PFSK-1 (cell line): ENCODE data around the gene DPY19L3.

ENCODE experiments used
- FOXP2 ChIP-seq: optimal IDR thresholded peaks from 2 replicates; pipeline ENCODE3; 2011; ENCODE audit warnings: borderline replicate concordance, control low read depth, inconsistent platforms; ENCODE audit not compliant: insufficient read depth; ENCODE audit errors: extremely low read length, extremely low read depth
- POLR2AphosphoS5 ChIP-seq: IDR thresholded peaks from 2 replicates; pipeline ENCODE4 v1.6.1; 2012; ENCODE audit warnings: low read depth, mild to moderate bottlenecking, control low read depth, low read length, moderate library complexity
- SIN3A ChIP-seq: IDR thresholded peaks from 2 replicates; pipeline ENCODE4 v1.6.1; 2012; ENCODE audit warnings: mild to moderate bottlenecking, low read length, moderate library complexity, borderline replicate concordance; ENCODE audit not compliant: insufficient read depth
- TAF1 ChIP-seq: IDR thresholded peaks from 2 replicates; pipeline ENCODE4 v1.6.1; 2012; ENCODE audit warnings: low read length, control low read depth, borderline replicate concordance; ENCODE audit not compliant: insufficient read depth
- TF ChIP-seq, protein P1 (sequence below), 2 experiments: IDR thresholded peaks; 2 replicates each; pipeline versions ENCODE4 v1.6.1 to v1.8.0; 2011 to 2012; ENCODE audit warnings: low read depth in 2 of 2, low read length in 2 of 2, control low read depth in 1 of 2, inconsistent platforms in 1 of 2, mild to moderate bottlenecking in 1 of 2, moderate library complexity in 1 of 2; ENCODE audit not compliant: insufficient read depth in 1 of 2

The DPY19L3 gene

DNA sequence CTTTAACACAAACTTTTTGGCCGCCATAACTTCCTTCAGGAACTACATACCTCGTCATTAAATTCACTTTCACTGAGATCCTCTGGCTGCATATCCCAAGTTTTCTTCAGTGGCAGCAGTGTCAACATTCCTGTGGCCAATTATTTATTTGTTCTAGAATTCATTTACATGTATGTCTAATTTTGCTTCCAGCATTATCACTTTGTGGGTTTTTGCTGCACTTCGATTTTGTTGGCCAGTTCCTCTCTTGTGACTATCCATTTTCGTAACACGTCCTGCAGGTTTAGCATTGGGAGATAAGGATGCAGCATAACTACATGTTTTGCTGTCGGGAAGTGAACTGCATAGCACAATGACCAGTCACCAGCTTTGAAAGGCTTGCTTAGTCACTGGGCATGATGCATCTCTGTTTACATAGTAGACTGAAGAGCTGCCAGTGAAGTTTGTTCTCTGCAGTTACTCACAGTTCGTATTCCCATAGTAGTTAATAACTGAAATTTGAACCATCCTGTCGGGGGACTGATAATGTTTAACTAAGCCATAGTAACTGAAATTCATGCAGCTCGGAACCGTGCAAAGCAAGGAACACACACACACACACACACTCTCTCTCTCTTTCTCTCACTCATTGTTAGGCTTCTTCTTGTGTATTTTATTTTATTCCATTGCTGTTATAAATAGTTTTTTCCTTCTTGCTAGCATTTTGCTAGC is 31.8 kb upstream of the DPY19L3 start:
- TF ChIP-seq, protein P1, sequence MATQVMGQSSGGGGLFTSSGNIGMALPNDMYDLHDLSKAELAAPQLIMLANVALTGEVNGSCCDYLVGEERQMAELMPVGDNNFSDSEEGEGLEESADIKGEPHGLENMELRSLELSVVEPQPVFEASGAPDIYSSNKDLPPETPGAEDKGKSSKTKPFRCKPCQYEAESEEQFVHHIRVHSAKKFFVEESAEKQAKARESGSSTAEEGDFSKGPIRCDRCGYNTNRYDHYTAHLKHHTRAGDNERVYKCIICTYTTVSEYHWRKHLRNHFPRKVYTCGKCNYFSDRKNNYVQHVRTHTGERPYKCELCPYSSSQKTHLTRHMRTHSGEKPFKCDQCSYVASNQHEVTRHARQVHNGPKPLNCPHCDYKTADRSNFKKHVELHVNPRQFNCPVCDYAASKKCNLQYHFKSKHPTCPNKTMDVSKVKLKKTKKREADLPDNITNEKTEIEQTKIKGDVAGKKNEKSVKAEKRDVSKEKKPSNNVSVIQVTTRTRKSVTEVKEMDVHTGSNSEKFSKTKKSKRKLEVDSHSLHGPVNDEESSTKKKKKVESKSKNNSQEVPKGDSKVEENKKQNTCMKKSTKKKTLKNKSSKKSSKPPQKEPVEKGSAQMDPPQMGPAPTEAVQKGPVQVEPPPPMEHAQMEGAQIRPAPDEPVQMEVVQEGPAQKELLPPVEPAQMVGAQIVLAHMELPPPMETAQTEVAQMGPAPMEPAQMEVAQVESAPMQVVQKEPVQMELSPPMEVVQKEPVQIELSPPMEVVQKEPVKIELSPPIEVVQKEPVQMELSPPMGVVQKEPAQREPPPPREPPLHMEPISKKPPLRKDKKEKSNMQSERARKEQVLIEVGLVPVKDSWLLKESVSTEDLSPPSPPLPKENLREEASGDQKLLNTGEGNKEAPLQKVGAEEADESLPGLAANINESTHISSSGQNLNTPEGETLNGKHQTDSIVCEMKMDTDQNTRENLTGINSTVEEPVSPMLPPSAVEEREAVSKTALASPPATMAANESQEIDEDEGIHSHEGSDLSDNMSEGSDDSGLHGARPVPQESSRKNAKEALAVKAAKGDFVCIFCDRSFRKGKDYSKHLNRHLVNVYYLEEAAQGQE (IDR thresholded peaks at IDR 0.05; ENCODE audit: insufficient read depth in 1 of 2, low read depth in 2 of 2, low read length in 2 of 2): 0 out of 4 replicates have a peak, but pooled peaks of 1 of the 2 experiments have one; percentile 31
- TF ChIP-seq POLR2AphosphoS5 (0 out of 2 replicates have a peak, but pooled peaks have one; percentile 36), TAF1 (no peak), FOXP2 (peak; percentile 57), SIN3A (peak; percentile 77; the same call in 1 of the 2 replicates)

DNA sequence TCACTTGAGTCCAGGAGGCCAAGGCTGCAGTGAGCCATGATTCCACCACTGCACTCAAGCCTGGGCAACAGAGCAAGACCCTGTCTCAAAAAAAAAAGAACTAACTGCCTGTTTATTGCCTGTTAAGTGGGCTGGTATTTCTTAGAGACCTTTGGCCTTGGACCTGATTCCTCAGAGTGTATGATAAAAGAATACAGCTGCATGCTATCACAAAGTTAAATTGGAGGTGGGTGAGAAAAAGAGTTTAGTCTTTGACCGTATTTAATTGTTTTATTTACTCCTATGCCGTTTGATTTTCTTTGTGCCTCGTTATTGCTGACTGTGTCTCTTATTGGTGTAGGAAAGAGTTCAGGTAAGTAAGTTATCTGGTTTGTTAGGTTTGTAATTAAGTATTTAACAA is 25.3 kb upstream of the DPY19L3 start:
- TF ChIP-seq POLR2AphosphoS5: no peak
- TF ChIP-seq SIN3A: no peak
- no peak for TF ChIP-seq TAF1
- TF ChIP-seq FOXP2: no peak
- TF ChIP-seq, protein P1 (IDR thresholded peaks at IDR 0.05; ENCODE audit: insufficient read depth in 1 of 2, low read depth in 2 of 2, low read length in 2 of 2): no peak

DNA sequence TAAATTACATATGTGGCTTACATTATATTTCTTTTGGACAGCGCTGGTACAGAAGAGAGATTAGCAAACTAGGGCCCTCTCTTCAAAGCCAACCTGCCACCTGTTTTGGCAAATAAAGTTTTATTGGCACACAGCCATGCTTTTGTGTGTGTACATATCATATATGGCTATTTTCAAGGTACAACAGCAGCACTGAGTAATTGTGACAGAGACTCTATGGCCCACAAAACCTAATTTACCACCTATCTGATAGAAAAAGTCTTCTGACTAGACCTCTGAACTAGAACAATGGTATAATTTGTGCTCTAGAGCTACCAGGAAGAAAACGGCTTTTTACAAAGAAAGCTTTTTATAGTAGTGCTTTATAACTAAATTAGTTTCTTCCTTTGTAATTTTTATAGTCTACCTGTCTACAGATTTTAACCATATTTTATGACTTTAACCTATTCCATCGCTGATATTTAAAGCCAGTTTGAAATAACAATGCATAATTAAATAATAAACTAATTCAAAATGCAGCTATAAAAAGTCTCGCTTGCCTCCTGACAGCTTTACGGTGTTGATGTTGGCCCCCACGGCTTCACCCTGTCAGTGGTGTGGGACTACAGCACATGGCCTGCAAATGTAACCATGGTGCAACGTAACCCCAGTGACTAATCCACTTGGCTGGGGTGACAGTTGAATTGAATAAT is 17.7 kb upstream of the DPY19L3 start:
- TF ChIP-seq SIN3A (no peak), TAF1 (no peak), FOXP2 (no peak), POLR2AphosphoS5 (no peak)
- TF ChIP-seq, protein P1 (IDR thresholded peaks at IDR 0.05; ENCODE audit: insufficient read depth in 1 of 2, low read depth in 2 of 2, low read length in 2 of 2): no peak

DNA sequence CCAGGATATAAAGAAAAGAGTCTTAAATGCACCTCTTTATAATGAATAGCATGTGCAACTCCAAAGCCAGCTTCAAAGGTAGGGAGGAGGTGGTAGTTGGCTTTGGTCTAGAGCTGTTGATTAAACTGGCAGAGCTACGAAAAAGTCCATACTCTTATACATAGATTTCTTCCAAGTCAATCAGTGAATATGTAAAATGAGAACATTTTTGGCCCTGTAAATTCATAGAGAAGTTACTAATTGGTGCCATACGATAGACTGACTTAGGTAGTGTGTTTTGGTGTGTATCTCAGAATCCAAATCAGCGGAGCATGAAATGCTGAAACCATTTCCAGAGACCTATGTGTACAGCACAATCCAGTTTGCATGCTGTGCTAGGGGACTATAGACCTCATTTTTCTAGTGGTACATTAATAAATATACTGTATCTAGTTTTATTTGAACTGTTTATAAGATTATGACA is 17.1 kb upstream of the DPY19L3 start:
- no peak for TF ChIP-seq FOXP2
- TF ChIP-seq SIN3A: no peak

DNA sequence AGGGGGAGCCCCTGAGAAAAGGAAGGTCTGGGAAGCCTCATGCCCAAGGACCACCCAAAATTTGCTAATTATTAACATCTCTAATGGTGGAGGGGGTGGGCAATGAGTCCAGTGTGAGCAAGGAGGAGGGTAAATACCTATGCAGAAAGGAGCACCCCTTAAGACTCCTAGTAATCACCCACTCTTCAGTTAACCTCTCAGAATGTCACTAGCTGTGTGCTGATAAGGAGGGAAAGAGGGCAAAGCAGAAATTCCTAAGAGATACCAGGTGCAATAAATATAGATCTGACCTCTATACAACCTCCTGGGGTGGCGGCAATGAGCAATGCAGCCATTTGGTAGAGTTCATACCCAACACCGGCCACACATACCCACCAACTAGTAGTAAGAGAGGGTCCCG is 12.7 kb upstream of the DPY19L3 start:
- TF ChIP-seq FOXP2 (no peak), POLR2AphosphoS5 (no peak), SIN3A (no peak), TAF1 (no peak)
- TF ChIP-seq, protein P1 (IDR thresholded peaks at IDR 0.05; ENCODE audit: insufficient read depth in 1 of 2, low read depth in 2 of 2, low read length in 2 of 2): no peak
